ACC112 (cell line): Measurements from ENCODE around the gene ARID3C.

Source experiments
- H2AFZ ChIP-seq: fragments of 200-600 bp; sonication (generic); one replicate; pipeline ENCODE4 v1.6.0; 2017; ENCODE audit warnings: antibody characterized with exemption, low read length; ENCODE audit not compliant: unreplicated experiment
- H3K27ac ChIP-seq: fragments of 200-600 bp; sonication (generic); 2 replicates; pipeline ENCODE4 v1.5.1; 2014; ENCODE audit warnings: low read depth, mild to moderate bottlenecking, antibody characterized with exemption, low read length, moderate library complexity
- H3K27me3 ChIP-seq: fragments of 200-600 bp; sonication (generic); 2 replicates; pipeline ENCODE4 v1.6.1; 2014; ENCODE audit warnings: mild to moderate bottlenecking, antibody characterized with exemption, low read length, moderate library complexity, mixed read lengths; ENCODE audit not compliant: insufficient read depth
- H3K36me3 ChIP-seq: fragments of 200-600 bp; sonication (generic); 2 replicates; pipeline ENCODE4 v1.6.1; 2016; ENCODE audit warnings: mild to moderate bottlenecking, antibody characterized with exemption, low read length, moderate library complexity, mixed read lengths; ENCODE audit not compliant: insufficient read depth
- H3K4me1 ChIP-seq: fragments of 200-600 bp; sonication (generic); one replicate; pipeline ENCODE4 v1.6.1; 2016; ENCODE audit warnings: low read length, mixed read lengths; ENCODE audit not compliant: insufficient read depth, unreplicated experiment, control insufficient read depth
- H3K4me3 ChIP-seq: fragments of 200-600 bp; sonication (generic); 2 replicates; pipeline ENCODE4 v1.5.1; 2014; ENCODE audit warnings: mild to moderate bottlenecking, low read depth, low read length
- H3K79me2 ChIP-seq: fragments of 200-600 bp; sonication (generic); one replicate; pipeline ENCODE4 v1.6.0; 2016; ENCODE audit warnings: low read length; ENCODE audit not compliant: control insufficient read depth, unreplicated experiment, insufficient read depth

ARID3C gene

GRCh38 chr9:34627716-34628655 lies 880 bp downstream of the ARID3C start:
- Histone ChIP-seq H3K27ac (no peak overlapping the region), H3K36me3 (no peaks in the 10 kb centered on the region), H3K4me3 (peak overlapping the region; percentile 69), H3K4me1 (peaks cover 4% of the 10 kb centered on the region), H3K27me3 (peaks cover 73% of the 10 kb centered on the region), H2AFZ (no peak overlapping the region), H3K79me2 (no peaks in the 10 kb centered on the region)

- Histone ChIP-seq H3K4me3 (no peak overlapping the region), H3K79me2 (peaks cover 1% of the 10 kb centered on the region), H3K27ac (no peak overlapping the region), H2AFZ (no peak overlapping the region), H3K36me3 (no peaks in the 10 kb centered on the region), H3K4me1 (peaks cover 4% of the 10 kb centered on the region), H3K27me3 (peaks cover 78% of the 10 kb centered on the region)
Measured at GRCh38 chr9:34625186-34625486, 3.7 kb downstream of the ARID3C start.

- Histone ChIP-seq H3K79me2 (peaks cover 6% of the 10 kb centered on the region), H3K27me3 (peaks cover 73% of the 10 kb centered on the region), H3K4me3 (no peak overlapping the region)
Measured at GRCh38 chr9:34624475-34625185, 4.2 kb downstream of the ARID3C start.

GRCh38 chr9:34623374-34624235 lies 5.3 kb downstream of the ARID3C start:
- Histone ChIP-seq H3K36me3 (no peaks in the 10 kb centered on the region), H3K27me3 (peaks cover 64% of the 10 kb centered on the region), H3K4me1 (peaks cover 11% of the 10 kb centered on the region), H2AFZ (no peak overlapping the region), H3K27ac (no peak overlapping the region), H3K79me2 (peaks cover 10% of the 10 kb centered on the region), H3K4me3 (no peak overlapping the region)

More at GRCh38 chr9:34624475-34625185, 4.2 kb downstream of the ARID3C start:
- Histone ChIP-seq H3K4me1 (peaks cover 5% of the 10 kb centered on the region), H2AFZ (no peak overlapping the region), H3K36me3 (no peaks in the 10 kb centered on the region), H3K27ac (no peak overlapping the region)

GRCh38 chr9:34620061-34620994 lies 8.5 kb downstream of the ARID3C start, which contains the start of gene DCTN3:
Gene DCTN3, minus strand, starts transcription at chr9:34620495. Its CDS starts 31 bp downstream, at chr9:34620464.
- Histone ChIP-seq H3K27me3 (peaks cover 32% of the 10 kb centered on the region), H3K27ac (no peak within 1 kb of the TSS), H3K4me1 (peaks cover 7% of the 10 kb centered on the region), H3K79me2 (peaks cover 10% of the 10 kb centered on the region), H3K36me3 (no peaks in the 10 kb centered on the region), H3K4me3 (peak within 1 kb of the TSS; percentile 92), H2AFZ (peak within 1 kb of the TSS; percentile 88)

GRCh38 chr9:34615132-34615531 lies 13.7 kb downstream of the ARID3C start:
- Histone ChIP-seq H3K4me1 (peaks cover 19% of the 10 kb centered on the region), H3K4me3 (no peak overlapping the region), H2AFZ (no peak overlapping the region), H3K27me3 (no peaks in the 10 kb centered on the region), H3K36me3 (no peaks in the 10 kb centered on the region), H3K79me2 (peaks cover 18% of the 10 kb centered on the region), H3K27ac (no peak overlapping the region)

GRCh38 chr9:34612788-34613390 lies 16.0 kb downstream of the ARID3C start:
- Histone ChIP-seq H3K36me3 (no peaks in the 10 kb centered on the region), H3K4me1 (peaks cover 12% of the 10 kb centered on the region), H3K4me3 (peak overlapping the region; percentile 86), H2AFZ (peak overlapping the region; percentile 33), H3K79me2 (peaks cover 9% of the 10 kb centered on the region), H3K27ac (no peak overlapping the region), H3K27me3 (no peaks in the 10 kb centered on the region)

GRCh38 chr9:34611811-34612787 lies 16.8 kb downstream of the ARID3C start, which contains the start of gene RPP25L:
Gene RPP25L, minus strand, starts transcription at chr9:34612097. Its CDS starts 801 bp downstream, at chr9:34611296.
- Histone ChIP-seq H2AFZ (peak within 1 kb of the TSS; percentile 81), H3K4me1 (peaks cover 12% of the 10 kb centered on the region), H3K36me3 (no peaks in the 10 kb centered on the region), H3K79me2 (peaks cover 9% of the 10 kb centered on the region), H3K27ac (peak within 1 kb of the TSS; percentile 35; the same call in 1 of the 2 replicates), H3K27me3 (no peaks in the 10 kb centered on the region), H3K4me3 (peak within 1 kb of the TSS; percentile 86)
